Muscle of leg (tissue), 11 donors: ENCODE data around the gene PTPN23. TPM values are rescaled to one million over a fixed set of nuclear protein-coding genes. Genes with fewer than 3 reads are reported as not detected.
"Not testable (repeated sequence)": the region's sequence is repeated elsewhere in the genome, so short reads cannot be mapped to it uniquely, and the experiment has no call there.

Experiments
- DNase-seq: peaks from one replicate; pipeline ENCODE4 v3.0.0; 2013
- H3K27ac ChIP-seq: one replicate; pipeline ENCODE4 v1.5.1; 2013; ENCODE audit warnings: mild to moderate bottlenecking, low read length, control low read depth
- H3K27me3 ChIP-seq: one replicate; pipeline ENCODE4 v1.6.1; 2013; ENCODE audit warnings: low read length; ENCODE audit not compliant: control insufficient read depth, insufficient read depth
- H3K36me3 ChIP-seq: one replicate; pipeline ENCODE4 v1.6.1; 2013; ENCODE audit warnings: low read length; ENCODE audit not compliant: control insufficient read depth, insufficient read depth
- H3K4me1 ChIP-seq: one replicate; pipeline ENCODE4 v1.6.1; 2013; ENCODE audit warnings: low read length; ENCODE audit not compliant: control insufficient read depth, insufficient read depth
- H3K4me3 ChIP-seq: one replicate; pipeline ENCODE4 v1.5.1; 2013; ENCODE audit warnings: low read length, control low read depth
- H3K9me3 ChIP-seq: replicated peaks from 2 replicates; pipeline ENCODE4 v1.6.1; 2013; ENCODE audit warnings: low read depth, low read length; ENCODE audit not compliant: control insufficient read depth
- WGBS: methylation state at CpG from one replicate; pipeline ENCODE4 v1.1.5; 2013; ENCODE audit warnings: missing lambda C conversion rate; ENCODE audit not compliant: insufficient coverage; 5-methylcytosine and 5-hydroxymethylcytosine counted together
- polyA plus RNA-seq, 8 donors: library from polyadenylated mRNA; unstranded; fragments of 120-200 nt; gene quantifications; one replicate each; pipeline versions ENCODE4 v1.2.1 to v1.2.3, GENCODE V29; 2013; ENCODE audit warnings: inconsistent platforms in 1 of 8, low replicate concordance in 1 of 8; ENCODE audit not compliant: insufficient read length in 8 of 8, insufficient read depth in 1 of 8
- total RNA-seq: library from RNA; stranded (reverse); fragments of 120-200 nt; gene quantifications from one replicate; pipeline ENCODE4 v1.2.4, GENCODE V29; 2013

PTPN23 gene
- total and polyA plus RNA-seq, 9 donors, result 13.7 to 26.7 (median 25.0) TPM

GRCh38 chr3:47443611-47443995 lies 62.8 kb downstream of the PTPN23 start:
- Histone ChIP-seq H3K4me3 (no peak overlapping the region), H3K27me3 (no peaks in the 10 kb centered on the region), H3K36me3 (peaks cover 15% of the 10 kb centered on the region), H3K4me1 (peaks cover 19% of the 10 kb centered on the region), H3K27ac (peak overlapping the region; percentile 86), H3K9me3 (no peaks in the 10 kb centered on the region)
- WGBS, result 80% methylated on average over 1 of the region's 5 CpGs
- no peak for DNase-seq

GRCh38 chr3:47444103-47444502 lies 63.3 kb downstream of the PTPN23 start:
- DNase-seq, result no peak
- Histone ChIP-seq H3K9me3 (no peaks in the 10 kb centered on the region), H3K27me3 (no peaks in the 10 kb centered on the region), H3K27ac (peak overlapping the region; percentile 86), H3K36me3 (peaks cover 15% of the 10 kb centered on the region), H3K4me3 (no peak overlapping the region), H3K4me1 (peaks cover 19% of the 10 kb centered on the region)
- WGBS, result 86% methylated on average over 5 of the region's 5 CpGs

- H3K36me3 ChIP-seq, result no peaks in the 10 kb centered on the region
- 63% methylated on average over 3 of the region's 4 CpGs for WGBS
- no peak for DNase-seq
Observed at GRCh38 chr3:47452453-47453215, 71.8 kb downstream of the PTPN23 start.

GRCh38 chr3:47455806-47456452 lies 75.1 kb downstream of the PTPN23 start:
- Histone ChIP-seq H3K4me1 (no peaks in the 10 kb centered on the region), H3K4me3 (no peak overlapping the region), H3K27me3 (no peaks in the 10 kb centered on the region), H3K27ac (no peak overlapping the region), H3K9me3 (peaks cover 3% of the 10 kb centered on the region), H3K36me3 (peaks cover 4% of the 10 kb centered on the region)
- no CpG with 5 or more reads among the region's 3 CpGs for WGBS
- DNase-seq, result no peak

More at GRCh38 chr3:47452453-47453215, 71.8 kb downstream of the PTPN23 start:
- H3K4me3 ChIP-seq, result no peak overlapping the region
- H3K27me3 ChIP-seq, result no peaks in the 10 kb centered on the region
- H3K27ac ChIP-seq, result no peak overlapping the region
- H3K4me1 ChIP-seq, result no peaks in the 10 kb centered on the region
- H3K9me3 ChIP-seq, result no peaks in the 10 kb centered on the region

GRCh38 chr3:47456984-47457383 lies 76.2 kb downstream of the PTPN23 start:
- no peak for DNase-seq
- H3K36me3 ChIP-seq, result peaks cover 4% of the 10 kb centered on the region
- no peak overlapping the region for H3K4me3 ChIP-seq
- H3K27ac ChIP-seq, result no peak overlapping the region
- H3K27me3 ChIP-seq, result no peaks in the 10 kb centered on the region
- peaks cover 3% of the 10 kb centered on the region for H3K9me3 ChIP-seq
- H3K4me1 ChIP-seq, result no peaks in the 10 kb centered on the region

GRCh38 chr3:47459534-47460085 lies 78.8 kb downstream of the PTPN23 start:
- H3K27me3 ChIP-seq, H3K4me1 ChIP-seq, DNase-seq, H3K27ac ChIP-seq, H3K9me3 ChIP-seq, H3K36me3 ChIP-seq, H3K4me3 ChIP-seq: not testable (repeated sequence)
- 92% methylated on average over 5 of the region's 9 CpGs for WGBS

Other genes starting within 250 kb of the PTPN23 start
- gene SETD2, start 216.9 kb upstream of the PTPN23 start, total RNA-seq, result 35.3 TPM
- gene SETD2, start 216.9 kb upstream of the PTPN23 start, polyA plus RNA-seq, result 10 to 100 TPM; 26.1 to 46.1 (median 38.8) TPM
- 5.1 TPM for gene KIF9, start 98.2 kb upstream of the PTPN23 start, total RNA-seq
- gene KIF9, start 98.2 kb upstream of the PTPN23 start, polyA plus RNA-seq, result 1 to 10 TPM; 4.9 to 7.4 (median 5.9) TPM
- gene KLHL18, start 98.1 kb upstream of the PTPN23 start, total RNA-seq, result 10.6 TPM
- gene KLHL18, start 98.1 kb upstream of the PTPN23 start, polyA plus RNA-seq, result 10 to 100 TPM; 10.6 to 17.3 (median 14.8) TPM
- 43.2 TPM for gene SCAP, start 94.9 kb downstream of the PTPN23 start, total RNA-seq
- 10 to 100 TPM; 41.0 to 63.1 (median 51.1) TPM for gene SCAP, start 94.9 kb downstream of the PTPN23 start, polyA plus RNA-seq
- gene ELP6, start 132.7 kb downstream of the PTPN23 start, total RNA-seq, result 28.0 TPM
- 10 to 100 TPM; 26.9 to 33.9 (median 29.3) TPM for gene ELP6, start 132.7 kb downstream of the PTPN23 start, polyA plus RNA-seq
- 1.4 TPM for gene CSPG5, start 197.8 kb downstream of the PTPN23 start, total RNA-seq
- 1 to 10 TPM; 1.2 to 2.3 (median 1.6) TPM for gene CSPG5, start 197.8 kb downstream of the PTPN23 start, polyA plus RNA-seq